NB4 (cell line): Measurements from ENCODE around the gene PLD4.

Experiments used
- DNase-seq: peaks from one replicate; pipeline ENCODE4 v3.0.0; 2010; ENCODE audit warnings: low read depth
- H3K4me3 ChIP-seq: one replicate; pipeline ENCODE4 v1.5.1; 2011; ENCODE audit warnings: mild to moderate bottlenecking, low read depth, low read length, moderate library complexity
- MYC ChIP-seq: IDR thresholded peaks from 2 replicates; pipeline ENCODE4 v1.6.1; 2011; ENCODE audit warnings: low read depth, low read length

PLD4 gene

DNA sequence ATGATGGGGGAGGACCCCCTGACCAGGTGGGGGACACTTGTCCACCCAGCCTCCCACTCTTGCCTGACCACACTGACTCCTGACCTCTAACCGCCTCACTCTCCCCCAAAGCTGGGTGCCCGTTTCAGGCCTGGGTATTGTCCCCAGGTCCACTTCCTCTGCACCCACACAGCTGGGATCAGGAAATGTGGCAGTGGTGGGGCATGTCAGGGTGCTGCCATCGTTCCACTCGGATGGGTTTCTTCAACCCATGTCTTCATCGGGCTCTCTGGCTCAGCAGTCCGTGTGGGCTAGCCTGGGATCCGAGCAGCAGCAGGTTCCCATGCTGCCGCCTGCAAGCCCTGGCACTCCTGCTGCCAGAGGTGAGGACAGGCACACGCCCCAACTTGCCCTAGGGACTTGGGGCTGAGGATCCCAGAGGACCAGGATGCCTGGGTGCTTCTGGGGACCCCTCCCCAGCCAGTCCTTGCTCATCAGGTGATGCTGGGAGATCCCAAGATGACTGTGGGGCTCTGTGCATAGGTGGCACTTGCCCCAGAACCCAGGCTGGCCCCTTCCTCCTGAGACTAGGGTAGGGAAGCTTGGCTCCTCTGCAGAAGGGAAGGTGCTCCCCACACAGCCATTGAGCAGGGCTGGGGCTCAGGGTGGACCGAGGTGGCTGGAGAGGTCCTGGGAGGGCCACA lies 58.0 kb downstream of the PLD4 start:
- no peak overlapping the region for H3K4me3 ChIP-seq
- no peak for DNase-seq
- no peak for TF ChIP-seq MYC
